ENCODE results near the gene SHISAL2A.
A peak's percentile ranks its signal among the peaks of the same experiment; 100 is the strongest.

SHISAL2A gene

DNA sequence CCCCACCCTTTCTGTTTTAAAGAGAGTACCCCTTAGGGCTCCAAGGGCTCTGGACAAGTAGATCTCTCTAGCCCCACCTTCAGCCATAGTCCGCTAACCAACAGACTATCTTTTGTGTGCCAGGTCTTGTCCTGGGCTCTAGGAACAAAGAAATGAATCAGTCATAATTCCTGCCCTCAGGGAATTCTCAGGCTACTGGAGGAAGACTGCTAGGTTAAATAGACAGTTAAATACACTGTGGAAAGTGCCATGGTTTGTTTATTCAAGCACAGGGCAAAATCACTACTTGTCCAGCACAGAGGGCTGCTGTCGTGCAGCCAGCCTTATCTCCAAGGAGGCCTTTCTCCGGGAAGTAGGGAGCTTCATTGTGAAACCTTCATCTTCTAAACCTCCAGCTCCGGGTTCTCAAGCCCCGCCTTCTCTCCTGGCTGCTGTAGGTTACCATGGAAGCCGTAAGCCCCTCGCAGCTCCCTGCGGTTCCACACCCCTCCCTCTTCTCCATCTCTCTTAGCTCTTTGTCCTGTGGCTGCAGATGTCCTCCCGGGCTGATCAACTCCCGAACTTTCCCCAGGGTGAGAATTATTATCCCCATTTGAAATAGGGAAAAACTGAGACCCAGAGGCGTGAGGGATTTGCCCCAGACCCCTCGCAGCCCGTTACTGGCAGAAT lies 29.8 kb downstream of the SHISAL2A start:
- Histone ChIP-seq H3K4me3 (ENCODE audit: low read length) (peak overlapping the region; percentile 30), H3K9ac (ENCODE audit: low read length) (peak overlapping the region; percentile 36), H3K9me3 (ENCODE audit: control insufficient read depth, low read length) (no peaks in the 10 kb centered on the region), H3K36me3 (ENCODE audit: control insufficient read depth, insufficient read depth, low read length, severe bottlenecking) (no peaks in the 10 kb centered on the region), H3K27me3 (replicated peaks; ENCODE audit: control insufficient read depth, insufficient read depth, low read length) (no peaks in the 10 kb centered on the region), H3K4me1 (ENCODE audit: control insufficient read depth, insufficient read depth, low read length) (peaks cover 33% of the 10 kb centered on the region)
- peak; percentile 77 for DNase-seq (ENCODE audit: low read depth)

DNA sequence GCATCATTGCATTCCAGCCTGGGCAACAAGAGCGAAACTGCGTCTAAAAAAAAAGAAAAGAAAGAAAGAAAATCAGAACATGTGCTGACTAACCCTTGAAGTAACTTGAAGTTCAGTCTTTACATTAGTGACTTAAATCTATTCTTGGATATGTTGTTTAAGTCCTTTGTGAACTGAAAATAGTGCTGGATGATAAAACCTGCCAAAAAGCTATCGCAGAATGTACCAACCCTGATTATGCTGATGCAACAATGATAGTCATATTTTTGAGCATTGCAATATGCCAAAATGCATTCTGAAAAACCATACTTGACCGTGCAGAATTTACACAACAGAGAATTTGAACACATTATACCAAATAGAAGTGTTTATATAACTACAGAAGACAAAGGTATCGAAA lies 30.7 kb downstream of the SHISAL2A start:
- Histone ChIP-seq H3K9me3 (ENCODE audit: control insufficient read depth, low read length) (no peaks in the 10 kb centered on the region), H3K4me3 (ENCODE audit: low read length) (no peak overlapping the region), H3K27me3 (replicated peaks; ENCODE audit: control insufficient read depth, insufficient read depth, low read length) (no peaks in the 10 kb centered on the region), H3K36me3 (ENCODE audit: control insufficient read depth, insufficient read depth, low read length, severe bottlenecking) (no peaks in the 10 kb centered on the region), H3K4me1 (ENCODE audit: control insufficient read depth, insufficient read depth, low read length) (peaks cover 43% of the 10 kb centered on the region), H3K9ac (ENCODE audit: low read length) (peak overlapping the region; percentile 36)
- peak; percentile 39 for DNase-seq (ENCODE audit: low read depth)

DNA sequence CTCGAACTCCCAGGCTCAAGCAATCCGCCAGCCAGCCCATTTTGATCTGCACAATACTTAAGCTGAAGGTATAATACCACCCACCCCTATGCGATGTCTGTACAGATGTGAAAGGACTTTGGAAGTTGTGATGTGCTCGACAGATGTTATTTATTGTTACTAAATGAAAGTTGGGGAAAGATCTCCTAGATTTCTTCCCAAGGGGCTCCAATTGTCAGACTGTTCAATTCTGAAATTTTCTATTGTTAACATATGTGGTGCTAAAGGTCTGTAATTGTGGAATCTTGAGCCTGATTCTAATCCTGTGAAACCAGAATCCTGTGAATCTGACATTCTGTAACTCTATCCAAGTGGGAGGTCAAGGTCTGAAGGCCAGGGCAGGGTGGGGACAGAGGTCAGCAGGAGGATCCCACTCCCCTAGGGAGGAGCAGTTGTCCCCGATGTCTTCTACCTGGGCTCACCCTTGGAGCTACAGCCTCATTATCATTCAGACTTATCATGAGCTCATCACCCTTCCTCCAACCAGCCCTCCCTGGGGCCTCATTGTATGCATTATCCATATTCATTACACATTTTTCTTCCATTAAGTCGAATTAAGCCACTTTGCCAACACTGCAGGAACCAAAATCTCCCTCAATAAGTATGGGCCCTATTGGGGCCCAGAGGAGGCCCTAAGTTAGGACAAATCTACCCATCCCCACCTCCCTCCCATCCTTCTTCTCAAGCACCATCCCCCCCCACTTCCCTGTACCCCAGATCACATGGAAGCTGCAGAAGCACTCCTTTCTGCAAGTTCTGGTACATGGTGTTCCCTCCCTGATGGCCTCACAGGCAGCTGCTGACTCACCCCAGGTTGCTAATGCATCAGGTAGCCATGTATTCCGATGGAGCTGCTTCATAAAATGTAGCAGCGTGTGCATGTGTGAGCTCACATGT lies 32.3 kb downstream of the SHISAL2A start:
- peak; percentile 21 for DNase-seq (ENCODE audit: low read depth)
- Histone ChIP-seq H3K9ac (ENCODE audit: low read length) (no peak overlapping the region), H3K36me3 (ENCODE audit: control insufficient read depth, insufficient read depth, low read length, severe bottlenecking) (no peaks in the 10 kb centered on the region), H3K4me1 (ENCODE audit: control insufficient read depth, insufficient read depth, low read length) (peaks cover 50% of the 10 kb centered on the region), H3K4me3 (ENCODE audit: low read length) (no peak overlapping the region), H3K9me3 (ENCODE audit: control insufficient read depth, low read length) (no peaks in the 10 kb centered on the region), H3K27me3 (replicated peaks; ENCODE audit: control insufficient read depth, insufficient read depth, low read length) (no peaks in the 10 kb centered on the region)

DNA sequence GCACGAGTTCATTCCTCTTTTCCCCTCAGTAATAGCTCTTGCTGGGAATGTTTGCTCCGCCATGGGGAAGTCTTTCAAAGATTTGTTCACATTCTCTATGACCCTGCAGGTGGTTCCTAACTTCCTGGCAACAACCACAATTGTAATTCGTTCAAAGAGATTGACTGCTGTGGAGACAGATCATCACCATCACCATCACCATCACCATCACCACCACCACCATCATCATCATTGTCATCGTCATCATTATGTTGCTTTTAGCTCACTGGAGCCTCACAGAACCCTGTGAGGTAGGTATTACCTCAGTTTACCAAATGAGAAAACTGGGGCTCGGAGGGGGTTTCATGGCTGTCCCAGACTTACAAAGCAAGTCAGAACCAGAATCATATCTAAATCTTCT lies 34.3 kb downstream of the SHISAL2A start:
- H3K4me3 ChIP-seq (ENCODE audit: low read length) = no peak overlapping the region
- DNase-seq (ENCODE audit: low read depth) = no peak
- H3K27me3 ChIP-seq (replicated peaks; ENCODE audit: control insufficient read depth, insufficient read depth, low read length) = no peaks in the 10 kb centered on the region
- H3K9me3 ChIP-seq (ENCODE audit: control insufficient read depth, low read length) = no peaks in the 10 kb centered on the region
- peaks cover 53% of the 10 kb centered on the region for H3K4me1 ChIP-seq (ENCODE audit: control insufficient read depth, insufficient read depth, low read length)
- no peak overlapping the region for H3K9ac ChIP-seq (ENCODE audit: low read length)
- H3K36me3 ChIP-seq (ENCODE audit: control insufficient read depth, insufficient read depth, low read length, severe bottlenecking) = no peaks in the 10 kb centered on the region

DNA sequence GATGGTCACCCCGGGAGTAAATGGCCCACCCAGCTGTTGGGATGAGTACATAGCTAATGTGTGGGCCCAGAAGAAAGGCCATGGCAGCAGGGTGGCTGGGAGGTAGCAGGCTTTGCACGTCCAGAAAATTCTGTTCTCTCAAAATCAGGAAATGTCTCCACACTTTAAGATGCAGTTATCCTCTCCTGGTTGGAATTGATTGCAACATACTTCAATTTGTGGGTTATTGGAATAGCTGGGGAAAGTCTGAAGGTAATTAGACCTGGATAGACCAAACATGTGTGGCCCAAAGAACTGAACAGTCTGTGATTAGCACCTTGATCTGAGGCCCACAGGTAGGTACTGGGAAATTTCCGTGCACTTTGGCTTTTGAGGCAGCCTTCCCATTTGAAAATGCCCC lies 35.0 kb downstream of the SHISAL2A start:
- no peaks in the 10 kb centered on the region for H3K27me3 ChIP-seq (replicated peaks; ENCODE audit: control insufficient read depth, insufficient read depth, low read length)
- H3K9me3 ChIP-seq (ENCODE audit: control insufficient read depth, low read length) = no peaks in the 10 kb centered on the region
- peaks cover 54% of the 10 kb centered on the region for H3K4me1 ChIP-seq (ENCODE audit: control insufficient read depth, insufficient read depth, low read length)
- no peak overlapping the region for H3K9ac ChIP-seq (ENCODE audit: low read length)
- H3K36me3 ChIP-seq (ENCODE audit: control insufficient read depth, insufficient read depth, low read length, severe bottlenecking) = no peaks in the 10 kb centered on the region
- no peak for DNase-seq (ENCODE audit: low read depth)
- H3K4me3 ChIP-seq (ENCODE audit: low read length) = no peak overlapping the region

DNA sequence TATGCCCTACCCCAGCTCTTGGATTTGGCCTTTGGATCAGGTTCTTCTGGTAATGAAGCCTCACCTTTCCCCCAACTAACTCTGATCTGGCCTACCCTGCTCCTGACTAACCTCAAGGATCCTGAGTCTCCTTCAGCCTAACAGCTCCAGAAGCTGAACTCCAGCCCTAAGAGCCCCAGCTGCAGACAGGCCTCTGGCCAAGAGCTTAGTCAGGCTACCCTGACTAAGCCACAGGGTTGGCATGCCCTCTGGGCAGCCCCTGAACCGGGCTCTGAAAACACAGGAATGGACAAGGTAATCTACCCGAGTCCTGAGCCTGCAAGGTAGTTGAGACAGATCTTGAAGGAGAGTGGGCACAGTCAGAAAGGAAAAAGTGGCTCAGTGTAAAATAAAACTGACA lies 35.7 kb downstream of the SHISAL2A start:
- Histone ChIP-seq H3K4me3 (ENCODE audit: low read length) (no peak overlapping the region), H3K36me3 (ENCODE audit: control insufficient read depth, insufficient read depth, low read length, severe bottlenecking) (no peaks in the 10 kb centered on the region), H3K27me3 (replicated peaks; ENCODE audit: control insufficient read depth, insufficient read depth, low read length) (no peaks in the 10 kb centered on the region), H3K9me3 (ENCODE audit: control insufficient read depth, low read length) (no peaks in the 10 kb centered on the region), H3K4me1 (ENCODE audit: control insufficient read depth, insufficient read depth, low read length) (peaks cover 48% of the 10 kb centered on the region), H3K9ac (ENCODE audit: low read length) (peak overlapping the region; percentile 47)
- peak; percentile 54 for DNase-seq (ENCODE audit: low read depth)

DNA sequence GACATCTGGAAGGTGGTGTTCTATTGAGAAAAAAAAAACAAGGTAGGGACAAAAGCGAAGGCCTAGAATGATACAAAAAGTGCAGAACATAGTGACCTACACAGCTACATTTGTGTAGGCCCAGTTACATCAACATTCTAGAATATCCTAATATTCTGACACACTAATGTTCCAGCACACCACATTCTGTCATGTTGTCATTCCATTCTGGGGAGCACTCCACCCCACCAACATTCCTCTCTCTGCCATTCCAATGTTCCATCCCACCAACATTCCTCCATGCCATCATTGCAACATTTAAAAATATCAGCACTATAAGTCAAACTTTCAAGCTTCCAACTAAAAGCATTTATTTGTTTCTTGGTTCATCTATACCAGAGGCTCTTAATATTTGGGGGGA lies 36.7 kb downstream of the SHISAL2A start:
- Histone ChIP-seq H3K27me3 (replicated peaks; ENCODE audit: control insufficient read depth, insufficient read depth, low read length) (no peaks in the 10 kb centered on the region), H3K36me3 (ENCODE audit: control insufficient read depth, insufficient read depth, low read length, severe bottlenecking) (no peaks in the 10 kb centered on the region), H3K9ac (ENCODE audit: low read length) (peak overlapping the region; percentile 43), H3K9me3 (ENCODE audit: control insufficient read depth, low read length) (no peaks in the 10 kb centered on the region), H3K4me3 (ENCODE audit: low read length) (peak overlapping the region; percentile 29), H3K4me1 (ENCODE audit: control insufficient read depth, insufficient read depth, low read length) (peaks cover 47% of the 10 kb centered on the region)
- DNase-seq (ENCODE audit: low read depth) = peak; percentile 83

DNA sequence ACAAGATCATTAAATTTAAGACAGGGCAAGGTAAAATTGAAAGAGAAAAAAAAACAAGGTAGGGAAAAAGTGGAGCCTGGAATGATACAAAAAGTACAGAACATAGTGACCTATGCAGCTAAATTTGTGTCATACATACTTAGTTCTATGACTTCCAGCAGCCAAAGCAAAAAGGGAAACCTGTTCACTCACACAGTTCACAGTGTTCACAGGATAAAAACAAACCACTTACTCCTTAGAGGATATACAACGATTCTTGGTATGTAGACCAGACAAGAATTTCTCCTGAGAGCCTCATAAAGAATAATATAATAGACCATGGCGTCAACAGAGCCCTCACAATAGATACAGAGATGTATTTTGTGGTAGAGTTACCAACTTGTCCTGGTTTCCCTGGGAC lies 37.6 kb downstream of the SHISAL2A start:
- Histone ChIP-seq H3K9ac (ENCODE audit: low read length) (peak overlapping the region; percentile 43), H3K4me3 (ENCODE audit: low read length) (no peak overlapping the region), H3K9me3 (ENCODE audit: control insufficient read depth, low read length) (no peaks in the 10 kb centered on the region), H3K36me3 (ENCODE audit: control insufficient read depth, insufficient read depth, low read length, severe bottlenecking) (no peaks in the 10 kb centered on the region), H3K27me3 (replicated peaks; ENCODE audit: control insufficient read depth, insufficient read depth, low read length) (no peaks in the 10 kb centered on the region), H3K4me1 (ENCODE audit: control insufficient read depth, insufficient read depth, low read length) (peaks cover 38% of the 10 kb centered on the region)
- DNase-seq (ENCODE audit: low read depth) = peak; percentile 17

DNA sequence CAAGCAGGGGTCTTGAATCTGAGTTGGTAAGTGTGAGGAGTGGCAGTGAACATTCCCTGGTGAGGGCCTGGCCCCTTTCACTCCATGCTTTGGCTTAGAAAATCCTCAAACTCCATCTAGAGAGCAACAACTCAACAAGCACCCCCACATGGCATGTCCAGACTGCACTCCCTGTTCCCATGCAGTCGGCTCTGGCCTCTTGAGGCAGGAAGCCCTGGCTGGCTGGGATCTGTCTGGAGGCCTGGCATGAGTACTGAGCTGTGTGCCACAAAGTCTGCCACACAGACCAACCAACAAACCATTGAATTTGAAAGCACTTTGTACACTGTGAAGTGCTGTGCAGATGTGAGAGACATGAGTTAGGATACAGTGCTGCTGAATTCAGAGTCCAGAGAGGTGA lies 40.0 kb downstream of the SHISAL2A start:
- Histone ChIP-seq H3K9ac (ENCODE audit: low read length) (no peak overlapping the region), H3K4me3 (ENCODE audit: low read length) (no peak overlapping the region), H3K4me1 (ENCODE audit: control insufficient read depth, insufficient read depth, low read length) (peaks cover 47% of the 10 kb centered on the region), H3K27me3 (replicated peaks; ENCODE audit: control insufficient read depth, insufficient read depth, low read length) (no peaks in the 10 kb centered on the region), H3K36me3 (ENCODE audit: control insufficient read depth, insufficient read depth, low read length, severe bottlenecking) (no peaks in the 10 kb centered on the region), H3K9me3 (ENCODE audit: control insufficient read depth, low read length) (no peaks in the 10 kb centered on the region)
- DNase-seq (ENCODE audit: low read depth) = no peak

DNA sequence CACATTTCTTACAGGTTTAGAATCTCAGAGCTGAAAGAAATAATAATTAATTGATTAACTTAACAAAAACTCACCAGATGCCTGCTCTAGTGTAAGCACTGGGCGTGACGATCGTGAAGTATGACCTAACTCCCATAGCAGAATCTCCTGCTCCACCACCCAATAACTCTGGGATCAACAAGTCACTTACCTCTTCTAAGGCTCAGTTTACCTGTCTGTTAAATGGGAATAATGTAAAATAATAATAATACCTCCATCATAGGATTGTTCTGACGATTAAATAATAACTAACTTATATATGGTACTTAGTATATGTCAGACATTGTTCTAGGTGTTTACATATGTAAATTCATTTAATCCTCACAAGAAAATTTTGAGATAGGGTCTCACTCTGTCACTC lies 40.5 kb downstream of the SHISAL2A start:
- Histone ChIP-seq H3K4me1 (ENCODE audit: control insufficient read depth, insufficient read depth, low read length) (peaks cover 42% of the 10 kb centered on the region), H3K9me3 (ENCODE audit: control insufficient read depth, low read length) (no peaks in the 10 kb centered on the region), H3K36me3 (ENCODE audit: control insufficient read depth, insufficient read depth, low read length, severe bottlenecking) (no peaks in the 10 kb centered on the region), H3K4me3 (ENCODE audit: low read length) (no peak overlapping the region), H3K27me3 (replicated peaks; ENCODE audit: control insufficient read depth, insufficient read depth, low read length) (no peaks in the 10 kb centered on the region), H3K9ac (ENCODE audit: low read length) (no peak overlapping the region)
- no peak for DNase-seq (ENCODE audit: low read depth)

DNA sequence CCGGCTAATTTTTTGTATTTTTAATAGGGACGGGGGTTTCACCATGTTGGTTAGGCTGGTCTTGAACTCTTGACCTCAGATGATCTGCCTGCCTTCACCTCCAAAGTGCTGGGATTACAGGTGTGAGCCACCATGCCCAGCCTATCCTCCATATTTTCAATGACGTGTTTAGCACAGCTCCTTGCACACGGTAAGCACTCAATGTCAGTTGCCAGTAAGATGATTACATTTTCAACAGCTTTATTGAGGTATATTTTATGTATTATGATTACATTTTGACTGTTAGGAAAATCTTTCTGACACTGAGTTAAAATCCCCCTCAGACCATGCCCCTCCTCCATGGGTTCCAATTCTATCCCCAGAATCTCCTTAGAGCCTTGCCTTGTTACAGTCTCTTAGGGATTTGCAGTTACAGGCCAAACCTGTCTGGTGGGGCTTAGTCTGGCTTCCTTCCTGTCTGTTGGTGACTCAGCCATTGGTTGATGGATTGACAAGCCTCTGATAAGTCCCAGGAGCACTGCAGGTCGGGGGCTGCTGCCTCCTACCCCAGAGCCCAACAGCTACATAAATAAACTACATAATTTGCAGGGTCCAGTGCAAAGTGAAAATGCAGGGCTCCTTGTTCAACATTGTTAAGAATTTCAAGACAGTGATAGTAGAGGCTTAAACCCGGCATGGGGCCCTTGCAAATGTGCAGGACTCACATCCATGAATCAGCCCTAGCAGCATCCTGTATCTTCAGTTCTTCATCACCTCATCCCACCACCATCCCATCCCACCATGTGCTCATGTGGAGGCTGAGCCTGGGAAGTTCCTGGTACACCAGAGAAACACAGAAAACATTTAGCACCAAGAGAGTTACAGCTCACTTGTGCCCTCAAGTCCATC lies 41.8 kb downstream of the SHISAL2A start:
- H3K36me3 ChIP-seq (ENCODE audit: control insufficient read depth, insufficient read depth, low read length, severe bottlenecking) = no peaks in the 10 kb centered on the region
- H3K9me3 ChIP-seq (ENCODE audit: control insufficient read depth, low read length) = no peaks in the 10 kb centered on the region
- H3K4me1 ChIP-seq (ENCODE audit: control insufficient read depth, insufficient read depth, low read length) = peaks cover 31% of the 10 kb centered on the region
- no peak overlapping the region for H3K4me3 ChIP-seq (ENCODE audit: low read length)
- H3K9ac ChIP-seq (ENCODE audit: low read length) = no peak overlapping the region
- DNase-seq (ENCODE audit: low read depth) = no peak
- no peaks in the 10 kb centered on the region for H3K27me3 ChIP-seq (replicated peaks; ENCODE audit: control insufficient read depth, insufficient read depth, low read length)

Measured in adipocyte (in vitro differentiated cells).